Upper lobe of right lung (tissue), 1 donor: ENCODE data around the gene LAMA4. TPM values are rescaled to one million over a fixed set of nuclear protein-coding genes. Genes with fewer than 3 reads are reported as not detected.
"Not testable (repeated sequence)": the region's sequence is repeated elsewhere in the genome, so short reads cannot be mapped to it uniquely, and the experiment has no call there.

ENCODE experiments used
- ATAC-seq: fragments of 200-7000 bp; cut with Tn5 transposase; one replicate; pipeline ENCODE4 v1.9.1; 2020; ENCODE audit warnings: mild to moderate bottlenecking, moderate library complexity
- DNase-seq: peaks from one replicate; pipeline ENCODE4 v3.0.0-alpha.2; 2020
- H3K27ac ChIP-seq: fragments of 200-600 bp; one replicate; pipeline ENCODE4 v1.8.0; 2022
- H3K27me3 ChIP-seq: fragments of 200-600 bp; one replicate; pipeline ENCODE4 v1.8.0; 2022; ENCODE audit warnings: mild to moderate bottlenecking
- H3K36me3 ChIP-seq: fragments of 200-600 bp; one replicate; pipeline ENCODE4 v1.8.0; 2022
- H3K4me1 ChIP-seq: fragments of 200-600 bp; one replicate; pipeline ENCODE4 v1.8.0; 2022
- H3K4me3 ChIP-seq: fragments of 200-600 bp; one replicate; pipeline ENCODE4 v1.8.0; 2022; ENCODE audit warnings: mild to moderate bottlenecking
- H3K9me3 ChIP-seq: fragments of 200-600 bp; one replicate; pipeline ENCODE4 v1.8.0; 2022
- intact Hi-C: fragments of 100-400 bp; cut with DNase I; formaldehyde crosslinking; loops from one replicate; pipeline ENCODE4 v1.11.0; 2022
- total RNA-seq: library from RNA; stranded (reverse); fragmentation: NEBNext Ultra II Directional; extraction: Animal tissue kit (Norgen Biotek cat#: 25700); gene quantifications from one replicate; pipeline ENCODE4 v1.2.1, GENCODE V29; 2021
- TF ChIP-seq, protein P1 (sequence below): fragments of 200-600 bp; IDR thresholded peaks from one replicate; pipeline ENCODE4 v1.8.0; 2022; ENCODE audit warnings: antibody characterized with exemption
- donor health status: DM: no; HTN: yes; CAD: no; lungs with severe emphysema.

Gene LAMA4
- total RNA-seq, 1 donor from 2014 or later, result 134 TPM

DNA sequence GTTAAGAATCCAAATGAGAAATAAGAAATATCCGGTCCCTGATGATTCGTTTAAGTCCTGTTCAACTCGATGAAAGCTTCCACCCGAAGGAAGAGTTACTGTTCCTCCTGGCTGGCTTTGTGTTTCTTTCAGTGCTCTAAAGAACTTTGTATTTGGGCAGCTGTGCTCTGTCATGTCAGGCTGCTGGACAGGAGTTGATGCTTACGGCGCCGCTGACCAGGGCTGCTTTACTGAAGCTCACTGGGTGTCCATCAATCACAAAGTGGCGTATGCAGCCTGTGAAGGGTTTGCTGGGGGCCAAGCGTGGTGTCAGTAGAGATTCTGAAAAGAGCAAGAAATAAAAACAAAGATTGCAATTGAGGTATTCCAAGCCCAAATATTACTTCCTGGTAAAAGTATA, 145.1 kb downstream of the LAMA4 start:
- Histone ChIP-seq H3K27me3 (no peaks in the 10 kb centered on the region), H3K36me3 (peaks cover 66% of the 10 kb centered on the region), H3K4me1 (no peaks in the 10 kb centered on the region), H3K9me3 (no peaks in the 10 kb centered on the region), H3K4me3 (no peak overlapping the region), H3K27ac (no peak overlapping the region)
- TF ChIP-seq, protein P1, sequence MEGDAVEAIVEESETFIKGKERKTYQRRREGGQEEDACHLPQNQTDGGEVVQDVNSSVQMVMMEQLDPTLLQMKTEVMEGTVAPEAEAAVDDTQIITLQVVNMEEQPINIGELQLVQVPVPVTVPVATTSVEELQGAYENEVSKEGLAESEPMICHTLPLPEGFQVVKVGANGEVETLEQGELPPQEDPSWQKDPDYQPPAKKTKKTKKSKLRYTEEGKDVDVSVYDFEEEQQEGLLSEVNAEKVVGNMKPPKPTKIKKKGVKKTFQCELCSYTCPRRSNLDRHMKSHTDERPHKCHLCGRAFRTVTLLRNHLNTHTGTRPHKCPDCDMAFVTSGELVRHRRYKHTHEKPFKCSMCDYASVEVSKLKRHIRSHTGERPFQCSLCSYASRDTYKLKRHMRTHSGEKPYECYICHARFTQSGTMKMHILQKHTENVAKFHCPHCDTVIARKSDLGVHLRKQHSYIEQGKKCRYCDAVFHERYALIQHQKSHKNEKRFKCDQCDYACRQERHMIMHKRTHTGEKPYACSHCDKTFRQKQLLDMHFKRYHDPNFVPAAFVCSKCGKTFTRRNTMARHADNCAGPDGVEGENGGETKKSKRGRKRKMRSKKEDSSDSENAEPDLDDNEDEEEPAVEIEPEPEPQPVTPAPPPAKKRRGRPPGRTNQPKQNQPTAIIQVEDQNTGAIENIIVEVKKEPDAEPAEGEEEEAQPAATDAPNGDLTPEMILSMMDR, result no peak
- intact Hi-C loops, result no loop called here
- DNase-seq, result no peak
- no peak for ATAC-seq

DNA sequence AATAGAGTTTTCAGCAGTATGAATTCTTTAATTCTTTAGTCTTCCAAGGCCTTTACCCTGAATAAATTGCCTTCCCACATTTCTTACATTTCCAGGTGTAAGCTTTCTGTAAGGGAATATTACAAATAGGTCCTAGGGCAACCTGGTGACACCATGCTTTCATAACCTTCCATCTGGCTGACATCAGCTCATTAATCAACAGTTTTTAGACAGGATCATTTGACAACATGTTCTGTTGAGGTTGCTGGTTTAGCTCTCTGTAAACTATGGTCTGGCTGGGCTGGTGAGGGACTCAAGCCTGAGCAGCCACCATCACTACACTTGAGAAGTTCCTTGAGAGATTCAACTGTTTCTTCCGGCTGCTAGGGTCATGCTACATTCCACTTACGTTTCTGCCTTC, 147.8 kb downstream of the LAMA4 start:
- Histone ChIP-seq H3K36me3 (peaks cover 41% of the 10 kb centered on the region), H3K9me3 (no peaks in the 10 kb centered on the region), H3K27ac (no peak overlapping the region), H3K27me3 (no peaks in the 10 kb centered on the region), H3K4me3 (no peak overlapping the region), H3K4me1 (no peaks in the 10 kb centered on the region)
- TF ChIP-seq, protein P1, result no peak
- intact Hi-C loops, result no loop called here
- ATAC-seq (no peak), DNase-seq (no peak)

DNA sequence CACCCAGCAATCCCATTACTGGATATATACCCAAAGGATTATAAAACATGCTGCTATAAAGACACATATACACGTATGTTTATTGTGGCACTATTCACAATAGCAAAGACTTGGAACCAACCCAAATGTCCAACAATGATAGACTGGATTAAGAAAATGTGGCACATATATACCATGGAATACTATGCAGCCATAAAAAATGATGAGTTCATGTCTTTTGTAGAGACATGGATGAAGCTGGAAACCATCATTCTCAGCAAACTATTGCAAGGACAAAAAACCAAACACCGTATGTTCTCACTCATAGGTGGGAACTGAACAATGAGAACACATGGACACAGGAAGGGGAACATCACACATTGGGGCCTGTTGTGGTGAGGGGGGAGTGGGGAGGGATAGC, 148.3 kb downstream of the LAMA4 start:
- H3K4me1 ChIP-seq, H3K4me3 ChIP-seq, ATAC-seq, DNase-seq, intact Hi-C loops, H3K27me3 ChIP-seq, H3K9me3 ChIP-seq, H3K27ac ChIP-seq: not testable (repeated sequence)
- H3K36me3 ChIP-seq, result peaks cover 40% of the 10 kb centered on the region

DNA sequence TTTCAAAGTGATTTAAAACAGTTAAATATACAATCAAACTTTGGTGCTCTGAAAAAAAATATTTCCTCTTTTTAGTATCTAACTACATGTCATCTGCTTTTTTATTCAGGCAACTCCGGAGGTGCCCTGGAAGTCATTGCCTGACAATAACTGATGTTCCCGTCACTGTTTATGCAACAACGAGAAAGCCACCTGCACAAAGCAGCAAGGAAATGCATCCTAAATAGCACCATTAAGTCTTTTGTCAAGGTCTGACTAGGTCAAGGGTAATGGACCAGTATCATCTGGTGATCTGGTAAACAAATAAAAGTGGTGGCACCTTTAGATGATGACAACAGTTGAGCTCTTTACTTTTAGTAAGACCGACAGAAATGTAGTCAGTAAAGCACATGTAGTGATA, 153.8 kb downstream of the LAMA4 start:
- intact Hi-C loops, result no loop called here
- Histone ChIP-seq H3K9me3 (no peaks in the 10 kb centered on the region), H3K36me3 (no peaks in the 10 kb centered on the region), H3K4me3 (no peak overlapping the region), H3K27me3 (no peaks in the 10 kb centered on the region), H3K27ac (no peak overlapping the region), H3K4me1 (no peaks in the 10 kb centered on the region)
- DNase-seq (no peak), ATAC-seq (no peak)
- TF ChIP-seq, protein P1, result no peak

DNA sequence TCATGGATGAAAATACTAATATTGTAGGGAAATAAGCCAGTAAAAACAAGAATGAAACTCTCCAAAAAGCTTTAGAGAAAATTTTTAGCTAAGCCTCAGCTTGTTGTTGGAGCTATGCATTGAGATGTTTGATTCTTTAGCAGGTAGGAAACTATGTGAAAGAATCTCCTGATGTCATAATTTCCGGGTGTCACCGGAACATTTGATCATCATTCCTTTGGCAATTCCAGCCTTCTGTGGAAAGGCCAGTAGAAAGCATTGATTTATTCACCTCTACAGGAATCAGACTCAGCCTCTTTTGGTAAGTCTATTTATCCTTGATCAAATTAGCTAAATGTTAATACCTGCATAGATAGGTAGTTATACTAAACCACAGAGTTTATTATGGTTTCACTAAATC, 157.5 kb downstream of the LAMA4 start:
- no peaks in the 10 kb centered on the region for H3K36me3 ChIP-seq
- ATAC-seq (no peak), DNase-seq (no peak)
- intact Hi-C loops, result no loop called here
- H3K4me3 ChIP-seq, result no peak overlapping the region
- no peaks in the 10 kb centered on the region for H3K4me1 ChIP-seq
- H3K27me3 ChIP-seq, result no peaks in the 10 kb centered on the region
- no peaks in the 10 kb centered on the region for H3K9me3 ChIP-seq
- no peak overlapping the region for H3K27ac ChIP-seq
- TF ChIP-seq, protein P1, result no peak

DNA sequence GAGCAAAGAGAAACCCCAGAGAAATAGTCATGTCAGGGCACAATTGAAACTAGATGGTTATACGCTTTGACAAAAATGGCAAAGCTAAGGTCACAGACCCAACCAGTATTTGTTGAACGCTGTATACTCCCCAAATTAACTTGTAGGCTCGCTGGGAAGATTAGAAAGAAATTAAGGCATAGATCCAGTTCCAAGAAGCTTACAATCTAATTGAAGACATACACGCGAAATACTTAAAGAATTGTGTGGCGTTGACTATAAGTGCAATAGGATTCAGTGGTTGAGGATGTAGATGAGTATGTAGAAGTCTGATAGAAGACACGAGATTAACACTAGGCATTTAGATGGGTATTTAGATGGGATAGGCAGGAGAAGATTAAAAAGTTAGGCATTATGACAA, 166.5 kb downstream of the LAMA4 start:
- intact Hi-C loops, result no loop called here
- TF ChIP-seq, protein P1, result no peak

More for the DNA sequence above, 166.5 kb downstream of the LAMA4 start:
- DNase-seq (no peak), ATAC-seq (no peak)
- no peaks in the 10 kb centered on the region for H3K27me3 ChIP-seq
- peaks cover 11% of the 10 kb centered on the region for H3K36me3 ChIP-seq
- no peaks in the 10 kb centered on the region for H3K9me3 ChIP-seq
- H3K27ac ChIP-seq, result peak overlapping the region; percentile 90
- H3K4me1 ChIP-seq, result peaks cover 3% of the 10 kb centered on the region
- H3K4me3 ChIP-seq, result peak overlapping the region; percentile 83
